ENCODE results near the gene HHIP.

HHIP gene

GRCh38 chr4:144712775-144713174 lies 66.8 kb downstream of the HHIP start:
- no peak overlapping the region for H3K9ac ChIP-seq (ENCODE audit: low read depth, low read length)
- no peak overlapping the region for H3K4me3 ChIP-seq (ENCODE audit: low read depth, low read length)
- no peaks in the 10 kb centered on the region for H3K9me3 ChIP-seq (ENCODE audit: control insufficient read depth, insufficient read depth, low read length)
- H3K4me1 ChIP-seq (ENCODE audit: control insufficient read depth, insufficient read depth, low read length) = no peaks in the 10 kb centered on the region
- no peaks in the 10 kb centered on the region for H3K27me3 ChIP-seq (ENCODE audit: control insufficient read depth, insufficient read depth, low read length)
- H3K36me3 ChIP-seq (ENCODE audit: control insufficient read depth, insufficient read depth, low read length) = no peaks in the 10 kb centered on the region

- H3K36me3 ChIP-seq (ENCODE audit: control insufficient read depth, insufficient read depth, low read length) = no peaks in the 10 kb centered on the region
- H3K9ac ChIP-seq (ENCODE audit: low read depth, low read length) = no peak overlapping the region
- no peaks in the 10 kb centered on the region for H3K27me3 ChIP-seq (ENCODE audit: control insufficient read depth, insufficient read depth, low read length)
- no peak overlapping the region for H3K4me3 ChIP-seq (ENCODE audit: low read depth, low read length)
- no peaks in the 10 kb centered on the region for H3K9me3 ChIP-seq (ENCODE audit: control insufficient read depth, insufficient read depth, low read length)
- H3K4me1 ChIP-seq (ENCODE audit: control insufficient read depth, insufficient read depth, low read length) = no peaks in the 10 kb centered on the region
Measured at GRCh38 chr4:144714166-144714565, 68.2 kb downstream of the HHIP start.

- H3K36me3 ChIP-seq (ENCODE audit: control insufficient read depth, insufficient read depth, low read length) = no peaks in the 10 kb centered on the region
- H3K9me3 ChIP-seq (ENCODE audit: control insufficient read depth, insufficient read depth, low read length) = no peaks in the 10 kb centered on the region
- H3K27me3 ChIP-seq (ENCODE audit: control insufficient read depth, insufficient read depth, low read length) = no peaks in the 10 kb centered on the region
- H3K4me3 ChIP-seq (ENCODE audit: low read depth, low read length) = no peak overlapping the region
- H3K9ac ChIP-seq (ENCODE audit: low read depth, low read length) = no peak overlapping the region
- H3K4me1 ChIP-seq (ENCODE audit: control insufficient read depth, insufficient read depth, low read length) = no peaks in the 10 kb centered on the region
Measured at GRCh38 chr4:144715230-144715629, 69.3 kb downstream of the HHIP start.

- no peaks in the 10 kb centered on the region for H3K27me3 ChIP-seq (ENCODE audit: control insufficient read depth, insufficient read depth, low read length)
- no peaks in the 10 kb centered on the region for H3K4me1 ChIP-seq (ENCODE audit: control insufficient read depth, insufficient read depth, low read length)
- no peak overlapping the region for H3K9ac ChIP-seq (ENCODE audit: low read depth, low read length)
- no peaks in the 10 kb centered on the region for H3K9me3 ChIP-seq (ENCODE audit: control insufficient read depth, insufficient read depth, low read length)
- no peaks in the 10 kb centered on the region for H3K36me3 ChIP-seq (ENCODE audit: control insufficient read depth, insufficient read depth, low read length)
- H3K4me3 ChIP-seq (ENCODE audit: low read depth, low read length) = no peak overlapping the region
Measured at GRCh38 chr4:144716778-144717177, 70.8 kb downstream of the HHIP start.

GRCh38 chr4:144718958-144719512 lies 73.1 kb downstream of the HHIP start:
- Histone ChIP-seq H3K27me3 (ENCODE audit: control insufficient read depth, insufficient read depth, low read length) (no peaks in the 10 kb centered on the region), H3K4me3 (ENCODE audit: low read depth, low read length) (no peak overlapping the region), H3K9me3 (ENCODE audit: control insufficient read depth, insufficient read depth, low read length) (no peaks in the 10 kb centered on the region), H3K9ac (ENCODE audit: low read depth, low read length) (no peak overlapping the region), H3K36me3 (ENCODE audit: control insufficient read depth, insufficient read depth, low read length) (no peaks in the 10 kb centered on the region), H3K4me1 (ENCODE audit: control insufficient read depth, insufficient read depth, low read length) (no peaks in the 10 kb centered on the region)

- no peaks in the 10 kb centered on the region for H3K36me3 ChIP-seq (ENCODE audit: control insufficient read depth, insufficient read depth, low read length)
Measured at GRCh38 chr4:144720491-144720890, 74.5 kb downstream of the HHIP start.

GRCh38 chr4:144721994-144722393 lies 76.0 kb downstream of the HHIP start:
- no peak overlapping the region for H3K9ac ChIP-seq (ENCODE audit: low read depth, low read length)
- H3K4me3 ChIP-seq (ENCODE audit: low read depth, low read length) = no peak overlapping the region
- no peaks in the 10 kb centered on the region for H3K36me3 ChIP-seq (ENCODE audit: control insufficient read depth, insufficient read depth, low read length)
- no peaks in the 10 kb centered on the region for H3K9me3 ChIP-seq (ENCODE audit: control insufficient read depth, insufficient read depth, low read length)
- no peaks in the 10 kb centered on the region for H3K4me1 ChIP-seq (ENCODE audit: control insufficient read depth, insufficient read depth, low read length)
- H3K27me3 ChIP-seq (ENCODE audit: control insufficient read depth, insufficient read depth, low read length) = no peaks in the 10 kb centered on the region

More at GRCh38 chr4:144720491-144720890, 74.5 kb downstream of the HHIP start:
- no peak overlapping the region for H3K9ac ChIP-seq (ENCODE audit: low read depth, low read length)
- no peaks in the 10 kb centered on the region for H3K4me1 ChIP-seq (ENCODE audit: control insufficient read depth, insufficient read depth, low read length)
- no peak overlapping the region for H3K4me3 ChIP-seq (ENCODE audit: low read depth, low read length)
- H3K9me3 ChIP-seq (ENCODE audit: control insufficient read depth, insufficient read depth, low read length) = no peaks in the 10 kb centered on the region
- no peaks in the 10 kb centered on the region for H3K27me3 ChIP-seq (ENCODE audit: control insufficient read depth, insufficient read depth, low read length)

- Histone ChIP-seq H3K9ac (ENCODE audit: low read depth, low read length) (no peak overlapping the region), H3K4me3 (ENCODE audit: low read depth, low read length) (no peak overlapping the region), H3K9me3 (ENCODE audit: control insufficient read depth, insufficient read depth, low read length) (no peaks in the 10 kb centered on the region), H3K27me3 (ENCODE audit: control insufficient read depth, insufficient read depth, low read length) (no peaks in the 10 kb centered on the region), H3K36me3 (ENCODE audit: control insufficient read depth, insufficient read depth, low read length) (no peaks in the 10 kb centered on the region), H3K4me1 (ENCODE audit: control insufficient read depth, insufficient read depth, low read length) (no peaks in the 10 kb centered on the region)
Measured at GRCh38 chr4:144723471-144723870, 77.5 kb downstream of the HHIP start.

- Histone ChIP-seq H3K4me1 (ENCODE audit: control insufficient read depth, insufficient read depth, low read length) (peaks cover 8% of the 10 kb centered on the region), H3K36me3 (ENCODE audit: control insufficient read depth, insufficient read depth, low read length) (no peaks in the 10 kb centered on the region), H3K4me3 (ENCODE audit: low read depth, low read length) (no peak overlapping the region), H3K27me3 (ENCODE audit: control insufficient read depth, insufficient read depth, low read length) (no peaks in the 10 kb centered on the region), H3K9ac (ENCODE audit: low read depth, low read length) (no peak overlapping the region), H3K9me3 (ENCODE audit: control insufficient read depth, insufficient read depth, low read length) (no peaks in the 10 kb centered on the region)
Measured at GRCh38 chr4:144729175-144729574, 83.2 kb downstream of the HHIP start.

GRCh38 chr4:144732584-144733428 lies 86.8 kb downstream of the HHIP start:
- H3K36me3 ChIP-seq (ENCODE audit: control insufficient read depth, insufficient read depth, low read length) = no peaks in the 10 kb centered on the region
- no peaks in the 10 kb centered on the region for H3K27me3 ChIP-seq (ENCODE audit: control insufficient read depth, insufficient read depth, low read length)
- H3K9ac ChIP-seq (ENCODE audit: low read depth, low read length) = no peak overlapping the region

GRCh38 chr4:144733566-144733965 lies 87.6 kb downstream of the HHIP start:
- no peak overlapping the region for H3K9ac ChIP-seq (ENCODE audit: low read depth, low read length)
- no peaks in the 10 kb centered on the region for H3K9me3 ChIP-seq (ENCODE audit: control insufficient read depth, insufficient read depth, low read length)
- H3K27me3 ChIP-seq (ENCODE audit: control insufficient read depth, insufficient read depth, low read length) = no peaks in the 10 kb centered on the region
- H3K36me3 ChIP-seq (ENCODE audit: control insufficient read depth, insufficient read depth, low read length) = no peaks in the 10 kb centered on the region
- peaks cover 8% of the 10 kb centered on the region for H3K4me1 ChIP-seq (ENCODE audit: control insufficient read depth, insufficient read depth, low read length)
- no peak overlapping the region for H3K4me3 ChIP-seq (ENCODE audit: low read depth, low read length)

More at GRCh38 chr4:144732584-144733428, 86.8 kb downstream of the HHIP start:
- Histone ChIP-seq H3K4me1 (ENCODE audit: control insufficient read depth, insufficient read depth, low read length) (peaks cover 8% of the 10 kb centered on the region), H3K4me3 (ENCODE audit: low read depth, low read length) (no peak overlapping the region), H3K9me3 (ENCODE audit: control insufficient read depth, insufficient read depth, low read length) (no peaks in the 10 kb centered on the region)

- no peaks in the 10 kb centered on the region for H3K36me3 ChIP-seq (ENCODE audit: control insufficient read depth, insufficient read depth, low read length)
- no peaks in the 10 kb centered on the region for H3K9me3 ChIP-seq (ENCODE audit: control insufficient read depth, insufficient read depth, low read length)
- no peaks in the 10 kb centered on the region for H3K27me3 ChIP-seq (ENCODE audit: control insufficient read depth, insufficient read depth, low read length)
- H3K4me1 ChIP-seq (ENCODE audit: control insufficient read depth, insufficient read depth, low read length) = peaks cover 4% of the 10 kb centered on the region
- no peak overlapping the region for H3K9ac ChIP-seq (ENCODE audit: low read depth, low read length)
- no peak overlapping the region for H3K4me3 ChIP-seq (ENCODE audit: low read depth, low read length)
Measured at GRCh38 chr4:144734522-144734921, 88.6 kb downstream of the HHIP start.
